Peyer's patch (tissue), 4 donors: ENCODE data around the gene NHERF1. TPM values are rescaled to one million over a fixed set of nuclear protein-coding genes. Genes with fewer than 3 reads are reported as not detected.

ENCODE experiments used
- DNase-seq, 3 donors: peaks; one replicate each; pipeline ENCODE4 v3.0.0-alpha.2; 2017 to 2019
- H3K27ac ChIP-seq, 4 donors: fragments of 200-600 bp; sonication (generic); one replicate each; pipeline ENCODE4 v1.5.1; 2016 to 2019
- H3K27me3 ChIP-seq, 2 donors: fragments of 200-600 bp; sonication (generic); one replicate each; pipeline ENCODE4 v1.5.1; 2019
- H3K36me3 ChIP-seq, 3 donors: fragments of 200-600 bp; sonication (generic); one replicate each; pipeline ENCODE4 v1.5.1; 2016 to 2019
- H3K4me1 ChIP-seq, 4 donors: fragments of 200-600 bp; sonication (generic); one replicate each; pipeline ENCODE4 v1.5.1; 2016 to 2019
- H3K4me3 ChIP-seq, 4 donors: fragments of 200-600 bp; sonication (generic); 1 replicate in 3 of 4; 2 replicates in 1 of 4; pipeline ENCODE4 v1.5.1; 2016 to 2019; ENCODE audit warnings: mild to moderate bottlenecking in 1 of 4
- H3K9me3 ChIP-seq, 4 donors: fragments of 200-600 bp; sonication (generic); one replicate each; pipeline ENCODE4 v1.5.1; 2016 to 2019; ENCODE audit warnings: mild to moderate bottlenecking in 1 of 4
- CTCF ChIP-seq, 6 experiments: fragments of 450-650 bp in 4 of 6; fragments of 200-600 bp in 2 of 6; sonication (generic) in 1 of 6; IDR thresholded peaks; one replicate each; pipeline ENCODE4 v1.5.1; 2017 to 2019; ENCODE audit warnings: antibody characterized with exemption in 6 of 6, mild to moderate bottlenecking in 3 of 6, moderate library complexity in 1 of 6
- POLR2A ChIP-seq, 2 donors: fragments of 450-650 bp; IDR thresholded peaks; one replicate each; pipeline ENCODE4 v1.5.1; 2017; ENCODE audit warnings: antibody characterized with exemption in 2 of 2, mild to moderate bottlenecking in 2 of 2, moderate library complexity in 2 of 2
- total RNA-seq, 4 donors: library from RNA; depleted of rRNA; stranded (reverse); fragments of >200 nt; gene quantifications; one replicate each; pipeline ENCODE4 v1.1.0, GENCODE V29; 2016

Gene NHERF1
- total RNA-seq, 4 donors from 2014 or later, result 121 to 600 (median 488) TPM

GRCh38 chr17:74746376-74746775, 2.1 kb upstream of the NHERF1 start:
- DNase-seq, result peak in 1 of 3 donors; percentile 41
- no peak overlapping the region for H3K4me3 ChIP-seq
- no peaks in the 10 kb centered on the region for H3K27me3 ChIP-seq
- no peaks in the 10 kb centered on the region for H3K36me3 ChIP-seq
- TF ChIP-seq POLR2A (IDR thresholded peaks at IDR 0.05) (no peak), CTCF (IDR thresholded peaks at IDR 0.05) (no peak)
- peaks cover 3 to 46% (median 29%) of the 10 kb centered on the region in 4 donors for H3K4me1 ChIP-seq
- H3K27ac ChIP-seq, result peak overlapping the region in 2 of 4 donors; percentile 27 to 94
- no peaks in the 10 kb centered on the region for H3K9me3 ChIP-seq

- DNase-seq, result no peak
- no peak for TF ChIP-seq POLR2A (IDR thresholded peaks at IDR 0.05)
- TF ChIP-seq CTCF (IDR thresholded peaks at IDR 0.05), result no peak
- Histone ChIP-seq H3K36me3 (no peaks in the 10 kb centered on the region), H3K27ac (peak overlapping the region in 2 of 4 donors; percentile 27 to 94), H3K4me1 (peaks cover 3 to 46% (median 26%) of the 10 kb centered on the region in 4 donors), H3K9me3 (no peaks in the 10 kb centered on the region), H3K4me3 (no peak overlapping the region), H3K27me3 (no peaks in the 10 kb centered on the region)
These were observed 1.5 kb upstream of the NHERF1 start for GRCh38 chr17:74746922-74747321.

GRCh38 chr17:74748279-74748528, 224 bp upstream of the NHERF1 start:
- Histone ChIP-seq H3K36me3 (no peaks in the 10 kb centered on the region), H3K9me3 (no peaks in the 10 kb centered on the region), H3K27me3 (no peaks in the 10 kb centered on the region), H3K4me1 (peaks cover 3 to 57% (median 21%) of the 10 kb centered on the region in 4 donors), H3K27ac (peak overlapping the region; percentile 94 to 98 (median 94)), H3K4me3 (peak overlapping the region; percentile 67 to 99 (median 86))
- DNase-seq, result no peak
- TF ChIP-seq CTCF (IDR thresholded peaks at IDR 0.05) (peak; percentile 6 to 52 (median 37)), POLR2A (IDR thresholded peaks at IDR 0.05) (no peak)

GRCh38 chr17:74749279-74750038, 1.0 kb downstream of the NHERF1 start:
- Histone ChIP-seq H3K9me3 (no peaks in the 10 kb centered on the region), H3K27ac (peak overlapping the region; percentile 94 to 98 (median 94)), H3K36me3 (no peaks in the 10 kb centered on the region), H3K4me3 (peak overlapping the region; percentile 67 to 99 (median 86)), H3K4me1 (peaks cover 3 to 63% (median 12%) of the 10 kb centered on the region in 4 donors), H3K27me3 (no peaks in the 10 kb centered on the region)
- TF ChIP-seq CTCF (IDR thresholded peaks at IDR 0.05) (no peak), POLR2A (IDR thresholded peaks at IDR 0.05) (peak; percentile 90 to 94)
- peak; percentile 49 to 87 (median 83) for DNase-seq

GRCh38 chr17:74750039-74750326, 1.6 kb downstream of the NHERF1 start:
- H3K27ac ChIP-seq, result peak overlapping the region; percentile 94 to 98 (median 94)

More at GRCh38 chr17:74750039-74750326, 1.6 kb downstream of the NHERF1 start:
- peak overlapping the region; percentile 67 to 99 (median 86) for H3K4me3 ChIP-seq
- peaks cover 0 to 3% (median 0%) of the 10 kb centered on the region in 3 donors for H3K36me3 ChIP-seq
- no peaks in the 10 kb centered on the region for H3K9me3 ChIP-seq
- DNase-seq, result no peak
- H3K4me1 ChIP-seq, result peaks cover 3 to 63% (median 10%) of the 10 kb centered on the region in 4 donors
- TF ChIP-seq CTCF (IDR thresholded peaks at IDR 0.05) (no peak), POLR2A (IDR thresholded peaks at IDR 0.05) (no peak)
- H3K27me3 ChIP-seq, result no peaks in the 10 kb centered on the region
